ENCODE data around the gene PHF21A. TPM values are rescaled to one million over a fixed set of nuclear protein-coding genes. Genes with fewer than 3 reads are reported as not detected.

PHF21A gene
- total and polyA plus RNA-seq, 10 of the 15 experiments (the other 5 are each of a cell fraction or from before 2014, with no cell fraction given): 2.6 to 37.2 (median 16.0) TPM

- no peaks in the 10 kb centered on the region for H3K36me3 ChIP-seq (ENCODE audit: control insufficient read depth in 2 of 2, insufficient read depth in 2 of 2, low read length in 1 of 2)
- in situ Hi-C loops (cut with MboI): no loop called here
- CTCF ChIA-PET: no interaction called here
- DNase-seq (ENCODE audit: low read depth, low spot score) (no peak), FAIRE-seq (no peak), ATAC-seq (no peak)
- H3K4me1 ChIP-seq (ENCODE audit: control insufficient read depth, insufficient read depth, low read length): no peaks in the 10 kb centered on the region
- no peak overlapping the region for H3K27ac ChIP-seq (ENCODE audit: control insufficient read depth, insufficient read depth)
- intact Hi-C loops (cut with micrococcal nuclease; ENCODE audit: unreplicated experiment): no loop called here
- WGBS (ENCODE audit: insufficient coverage, insufficient replicate concordance, low lambda C conversion rate, missing lambda C conversion rate): 39% methylated on average over 43 of the region's 43 CpGs
- no peaks in the 10 kb centered on the region for H3K79me2 ChIP-seq (ENCODE audit: control insufficient read depth, insufficient read depth, low read length)
- no peaks in the 10 kb centered on the region for H3K27me3 ChIP-seq (replicated peaks in 1 of 2; ENCODE audit: control insufficient read depth in 2 of 2, insufficient read depth in 2 of 2, low read length in 1 of 2)
- peaks cover 3% of the 10 kb centered on the region; the same call in 1 of the 2 replicates for H4K20me1 ChIP-seq (ENCODE audit: control insufficient read depth, insufficient read depth)
- peak overlapping the region; percentile 41; the same call in 1 of the 2 replicates for H3K4me3 ChIP-seq
- H3K9ac ChIP-seq (ENCODE audit: control insufficient read depth, insufficient read depth, low read length): no peak overlapping the region
- no peaks in the 10 kb centered on the region for H3K9me3 ChIP-seq (replicated peaks; ENCODE audit: control insufficient read depth, insufficient read depth, low read length)
- POLR2A ChIA-PET: no interaction called here
- TF ChIP-seq NRF1 (conservative IDR thresholded peaks at IDR 0.05; ENCODE audit: low read depth, low read length) (no peak), CBX3 (IDR thresholded peaks at IDR 0.05; ENCODE audit: borderline replicate concordance, low read depth) (no peak), POLR2A (IDR thresholded peaks at IDR 0.05; ENCODE audit: low read depth, low read length) (no peak), CHD4 (IDR thresholded peaks at IDR 0.05) (no peak), YBX1 (IDR thresholded peaks at IDR 0.05) (no peak)
- RAD21 ChIA-PET (ENCODE audit: unreplicated experiment): no interaction called here
- no TSS peak for BruUV-seq (replicated peaks)
- SMC1A ChIA-PET (ENCODE audit: uncharacterized antibody, unreplicated experiment): interaction anchor here (0.9 kb wide), 1 partner anchor 44 kb away, joined by 3 read pairs; no protein-coding TSS in a partner anchor
- H3K4me2 ChIP-seq (ENCODE audit: control insufficient read depth, insufficient read depth): peak overlapping the region; percentile 68; the same call in 1 of the 2 replicates
- no peak overlapping the region for H2AFZ ChIP-seq (ENCODE audit: control insufficient read depth, low read depth, low read length)
Observed at GRCh38 chr11:45885921-45886721, 235.1 kb downstream of the PHF21A start.

- peaks cover 3% of the 10 kb centered on the region; the same call in 1 of the 2 replicates for H4K20me1 ChIP-seq (ENCODE audit: control insufficient read depth, insufficient read depth)
- no peak for DNase-seq (ENCODE audit: low read depth, low spot score)
- H3K9ac ChIP-seq (ENCODE audit: control insufficient read depth, insufficient read depth, low read length): no peak within 1 kb of the TSS
- no peaks in the 10 kb centered on the region for H3K36me3 ChIP-seq (ENCODE audit: control insufficient read depth in 2 of 2, insufficient read depth in 2 of 2, low read length in 1 of 2)
- ATAC-seq: peak; percentile 79
- H3K4me3 ChIP-seq: peak within 1 kb of the TSS; percentile 61; the same call in 1 of the 2 replicates
- H3K4me1 ChIP-seq (ENCODE audit: control insufficient read depth, insufficient read depth, low read length): no peaks in the 10 kb centered on the region
- POLR2A ChIA-PET: no interaction called here
- SMC1A ChIA-PET (ENCODE audit: uncharacterized antibody, unreplicated experiment): no interaction called here
- RAD21 ChIA-PET (ENCODE audit: unreplicated experiment): no interaction called here
- CTCF ChIA-PET: interaction anchor here (1.2 kb wide), 1 partner anchor 12 kb away, joined by 3 read pairs; no protein-coding TSS in a partner anchor
- no peaks in the 10 kb centered on the region for H3K9me3 ChIP-seq (replicated peaks; ENCODE audit: control insufficient read depth, insufficient read depth, low read length)
- peak within 1 kb of the TSS; percentile 89 for H3K4me2 ChIP-seq (ENCODE audit: control insufficient read depth, insufficient read depth)
- intact Hi-C loops (cut with micrococcal nuclease; ENCODE audit: unreplicated experiment): no loop called here
- no peaks in the 10 kb centered on the region for H3K79me2 ChIP-seq (ENCODE audit: control insufficient read depth, insufficient read depth, low read length)
- FAIRE-seq: no peak
- no peak within 1 kb of the TSS for H3K27ac ChIP-seq (ENCODE audit: control insufficient read depth, insufficient read depth)
- WGBS (ENCODE audit: insufficient coverage, insufficient replicate concordance, low lambda C conversion rate, missing lambda C conversion rate): 7% methylated on average over 31 of the region's 73 CpGs
- BruUV-seq (replicated peaks): no TSS peak
- no peaks in the 10 kb centered on the region for H3K27me3 ChIP-seq (replicated peaks in 1 of 2; ENCODE audit: control insufficient read depth in 2 of 2, insufficient read depth in 2 of 2, low read length in 1 of 2)
- no peak within 1 kb of the TSS for H2AFZ ChIP-seq (ENCODE audit: control insufficient read depth, low read depth, low read length)
- in situ Hi-C loops (cut with MboI): no loop called here
- TF ChIP-seq E2F4 (IDR thresholded peaks at IDR 0.05; ENCODE audit: low read depth, low read length) (no peak), TAF1 (IDR thresholded peaks at IDR 0.05; ENCODE audit: borderline replicate concordance, low read depth, low read length) (no peak), MLLT1 (IDR thresholded peaks at IDR 0.05) (no peak), ZNF24 (IDR thresholded peaks at IDR 0.05) (no peak), CBX3 (IDR thresholded peaks at IDR 0.05; ENCODE audit: borderline replicate concordance, low read depth) (no peak), BHLHE40 (IDR thresholded peaks at IDR 0.05; ENCODE audit: borderline replicate concordance in 1 of 2, low read depth in 2 of 2, low read length in 1 of 2) (peak in 1 of 2 experiments; percentile 11; a peak in 1 of 4 replicates), IKZF1 (conservative IDR thresholded peaks at IDR 0.05) (peak; percentile 43; the same call in 1 of the 2 replicates)
- TF ChIP-seq, protein P1, sequence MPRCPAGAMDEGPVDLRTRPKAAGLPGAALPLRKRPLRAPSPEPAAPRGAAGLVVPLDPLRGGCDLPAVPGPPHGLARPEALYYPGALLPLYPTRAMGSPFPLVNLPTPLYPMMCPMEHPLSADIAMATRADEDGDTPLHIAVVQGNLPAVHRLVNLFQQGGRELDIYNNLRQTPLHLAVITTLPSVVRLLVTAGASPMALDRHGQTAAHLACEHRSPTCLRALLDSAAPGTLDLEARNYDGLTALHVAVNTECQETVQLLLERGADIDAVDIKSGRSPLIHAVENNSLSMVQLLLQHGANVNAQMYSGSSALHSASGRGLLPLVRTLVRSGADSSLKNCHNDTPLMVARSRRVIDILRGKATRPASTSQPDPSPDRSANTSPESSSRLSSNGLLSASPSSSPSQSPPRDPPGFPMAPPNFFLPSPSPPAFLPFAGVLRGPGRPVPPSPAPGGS (IDR thresholded peaks at IDR 0.05; ENCODE audit: borderline replicate concordance, insufficient read depth, low read depth, low read length, poor library complexity, severe bottlenecking): no peak
Observed at GRCh38 chr11:45885274-45885920, 235.9 kb downstream of the PHF21A start, which contains the start of gene MAPK8IP1. Gene MAPK8IP1, plus strand, starts transcription at chr11:45885651. Its CDS starts 170 bp downstream, at chr11:45885821.

Measured in GM12878 (cell line).